NCI-H446 (cell line): ENCODE results near the gene CSAG3.
"Not testable (repeated sequence)": the region's sequence is repeated elsewhere in the genome, so short reads cannot be mapped to it uniquely, and the experiment has no call there.

Experiments used
- DNase-seq, 2 experiments: peaks; one replicate each; lab custom pipeline; 2025; lab: John Stamatoyannopoulos, UW

CSAG3 gene

GRCh38 chrX:152758918-152759317 lies at the start of gene CSAG3:
CSAG3 (plus strand) TSS chrX:152759218.
- DNase-seq: not testable (repeated sequence)

GRCh38 chrX:152713195-152713594 lies 45.8 kb upstream of the CSAG3 start:
- DNase-seq: not testable (repeated sequence)

GRCh38 chrX:152713815-152714787 lies 44.9 kb upstream of the CSAG3 start, which contains the start of gene MAGEA2B:
MAGEA2B (plus strand) TSS chrX:152714628; CDS start chrX:152717107, 2,479 bp downstream.
- not testable (repeated sequence) for DNase-seq

GRCh38 chrX:152725409-152725808 lies 33.6 kb upstream of the CSAG3 start:
- DNase-seq: no peak

GRCh38 chrX:152733261-152733975 lies 25.6 kb upstream of the CSAG3 start, which contains the start of the genes CSAG1 and MAGEA12:
CSAG1 (minus strand) TSS chrX:152733721; CDS start chrX:152732460, 1,261 bp downstream.
MAGEA12 (plus strand) TSS chrX:152733757; CDS start chrX:152736162, 2,405 bp downstream.
- DNase-seq: peak; percentile 56 to 85

GRCh38 chrX:152734143-152734858 lies 24.7 kb upstream of the CSAG3 start:
- DNase-seq: not testable (repeated sequence)

- no peak for DNase-seq
These were observed 23.9 kb upstream of the CSAG3 start for GRCh38 chrX:152735101-152735500.

- no peak for DNase-seq
These were observed 23.0 kb upstream of the CSAG3 start for GRCh38 chrX:152735860-152736511.

GRCh38 chrX:152736528-152736927 lies 22.5 kb upstream of the CSAG3 start:
- not testable (repeated sequence) for DNase-seq

- DNase-seq: no peak
These were observed 20.5 kb upstream of the CSAG3 start for GRCh38 chrX:152738560-152738959.

GRCh38 chrX:152753686-152754650 lies 5.0 kb upstream of the CSAG3 start, which contains the start of gene MAGEA2:
MAGEA2 (minus strand) TSS chrX:152753842; CDS start chrX:152751363, 2,479 bp downstream.
- not testable (repeated sequence) for DNase-seq

- DNase-seq: not testable (repeated sequence)
These were observed 4.1 kb upstream of the CSAG3 start for GRCh38 chrX:152754871-152755270.

GRCh38 chrX:152759544-152759943 lies 526 bp downstream of the CSAG3 start:
- DNase-seq: not testable (repeated sequence)

- not testable (repeated sequence) for DNase-seq
These were observed 2.6 kb downstream of the CSAG3 start for GRCh38 chrX:152761582-152761981.

GRCh38 chrX:152766562-152766961 lies 7.5 kb downstream of the CSAG3 start:
- not testable (repeated sequence) for DNase-seq

GRCh38 chrX:152769549-152770289 lies 10.7 kb downstream of the CSAG3 start, which contains the start of gene MAGEA6:
MAGEA6 (minus strand) TSS chrX:152769689; CDS start chrX:152767650, 2,039 bp downstream.
- not testable (repeated sequence) for DNase-seq

GRCh38 chrX:152787062-152787461 lies 28.0 kb downstream of the CSAG3 start:
- DNase-seq: not testable (repeated sequence)

GRCh38 chrX:152798945-152799344 lies 39.9 kb downstream of the CSAG3 start:
- DNase-seq: no peak

GRCh38 chrX:152806035-152806434 lies 47.0 kb downstream of the CSAG3 start:
- no peak for DNase-seq
